Upper lobe of right lung (tissue), 1 donor: ENCODE measurements around the gene PGAP2. TPM values are rescaled to one million over a fixed set of nuclear protein-coding genes. Genes with fewer than 3 reads are reported as not detected.
A peak's percentile ranks its signal among the peaks of the same experiment; 100 is the strongest.

Source experiments
- ATAC-seq: fragments of 200-7000 bp; cut with Tn5 transposase; one replicate; pipeline ENCODE4 v1.9.1; 2020; ENCODE audit warnings: mild to moderate bottlenecking, moderate library complexity
- DNase-seq: peaks from one replicate; pipeline ENCODE4 v3.0.0-alpha.2; 2020
- H3K27ac ChIP-seq: fragments of 200-600 bp; one replicate; pipeline ENCODE4 v1.8.0; 2022
- H3K27me3 ChIP-seq: fragments of 200-600 bp; one replicate; pipeline ENCODE4 v1.8.0; 2022; ENCODE audit warnings: mild to moderate bottlenecking
- H3K36me3 ChIP-seq: fragments of 200-600 bp; one replicate; pipeline ENCODE4 v1.8.0; 2022
- H3K4me1 ChIP-seq: fragments of 200-600 bp; one replicate; pipeline ENCODE4 v1.8.0; 2022
- H3K4me3 ChIP-seq: fragments of 200-600 bp; one replicate; pipeline ENCODE4 v1.8.0; 2022; ENCODE audit warnings: mild to moderate bottlenecking
- H3K9me3 ChIP-seq: fragments of 200-600 bp; one replicate; pipeline ENCODE4 v1.8.0; 2022
- CTCF ChIP-seq: fragments of 200-600 bp; IDR thresholded peaks from one replicate; pipeline ENCODE4 v1.8.0; 2022; ENCODE audit warnings: antibody characterized with exemption
- intact Hi-C: fragments of 100-400 bp; cut with DNase I; formaldehyde crosslinking; loops from one replicate; pipeline ENCODE4 v1.11.0; 2022
- total RNA-seq: library from RNA; stranded (reverse); fragmentation: NEBNext Ultra II Directional; extraction: Animal tissue kit (Norgen Biotek cat#: 25700); gene quantifications from one replicate; pipeline ENCODE4 v1.2.1, GENCODE V29; 2021
- donor health status: DM: no; HTN: yes; CAD: no; lungs with severe emphysema.

PGAP2 gene
- total RNA-seq, 1 donor from 2014 or later: 25.0 TPM

GRCh38 chr11:3824714-3825472, 16.5 kb downstream of the PGAP2 start:
- no peak overlapping the region for H3K27ac ChIP-seq
- peak; percentile 81 for DNase-seq
- peaks cover 29% of the 10 kb centered on the region for H3K36me3 ChIP-seq
- no peak overlapping the region for H3K4me3 ChIP-seq
- H3K27me3 ChIP-seq: no peaks in the 10 kb centered on the region
- intact Hi-C loops: no loop called here
- ATAC-seq: peak; percentile 92
- TF ChIP-seq CTCF: peak; percentile 77
- H3K4me1 ChIP-seq: peaks cover 3% of the 10 kb centered on the region
- no peaks in the 10 kb centered on the region for H3K9me3 ChIP-seq

- no peak overlapping the region for H3K4me3 ChIP-seq
- no peak for TF ChIP-seq CTCF
- ATAC-seq (no peak), DNase-seq (no peak)
- no peak overlapping the region for H3K27ac ChIP-seq
- no peaks in the 10 kb centered on the region for H3K27me3 ChIP-seq
- peaks cover 7% of the 10 kb centered on the region for H3K4me1 ChIP-seq
- intact Hi-C loops: no loop called here
- no peaks in the 10 kb centered on the region for H3K9me3 ChIP-seq
- peaks cover 37% of the 10 kb centered on the region for H3K36me3 ChIP-seq
Observed at GRCh38 chr11:3825473-3826154, 17.3 kb downstream of the PGAP2 start.

GRCh38 chr11:3826721-3827120, 18.4 kb downstream of the PGAP2 start:
- ATAC-seq (no peak), DNase-seq (no peak)
- H3K27ac ChIP-seq: no peak overlapping the region
- no peak overlapping the region for H3K4me3 ChIP-seq
- intact Hi-C loops: no loop called here
- no peaks in the 10 kb centered on the region for H3K9me3 ChIP-seq
- peaks cover 18% of the 10 kb centered on the region for H3K4me1 ChIP-seq
- peaks cover 38% of the 10 kb centered on the region for H3K36me3 ChIP-seq
- TF ChIP-seq CTCF: no peak
- no peaks in the 10 kb centered on the region for H3K27me3 ChIP-seq

GRCh38 chr11:3827434-3828186, 19.2 kb downstream of the PGAP2 start:
- Histone ChIP-seq H3K27me3 (no peaks in the 10 kb centered on the region), H3K27ac (no peak overlapping the region), H3K4me1 (peaks cover 26% of the 10 kb centered on the region), H3K4me3 (no peak overlapping the region), H3K9me3 (no peaks in the 10 kb centered on the region), H3K36me3 (peaks cover 38% of the 10 kb centered on the region)
- no peak for TF ChIP-seq CTCF
- intact Hi-C loops: no loop called here
- no peak for ATAC-seq
- no peak for DNase-seq

GRCh38 chr11:3830088-3830487, 21.7 kb downstream of the PGAP2 start:
- Histone ChIP-seq H3K4me3 (no peak overlapping the region), H3K27me3 (no peaks in the 10 kb centered on the region), H3K9me3 (no peaks in the 10 kb centered on the region), H3K4me1 (peaks cover 48% of the 10 kb centered on the region), H3K27ac (no peak overlapping the region), H3K36me3 (peaks cover 38% of the 10 kb centered on the region)
- intact Hi-C loops: no loop called here
- ATAC-seq: no peak
- no peak for DNase-seq
- no peak for TF ChIP-seq CTCF
